ENCODE results near the gene ARSG. TPM values are rescaled to one million over a fixed set of nuclear protein-coding genes. Genes with fewer than 3 reads are reported as not detected.

ARSG gene
- total and polyA plus RNA-seq, 2 donors (not counting 3 experiments of a cell fraction or from before 2014, with no cell fraction given): 3.9 to 7.0 TPM

DNA sequence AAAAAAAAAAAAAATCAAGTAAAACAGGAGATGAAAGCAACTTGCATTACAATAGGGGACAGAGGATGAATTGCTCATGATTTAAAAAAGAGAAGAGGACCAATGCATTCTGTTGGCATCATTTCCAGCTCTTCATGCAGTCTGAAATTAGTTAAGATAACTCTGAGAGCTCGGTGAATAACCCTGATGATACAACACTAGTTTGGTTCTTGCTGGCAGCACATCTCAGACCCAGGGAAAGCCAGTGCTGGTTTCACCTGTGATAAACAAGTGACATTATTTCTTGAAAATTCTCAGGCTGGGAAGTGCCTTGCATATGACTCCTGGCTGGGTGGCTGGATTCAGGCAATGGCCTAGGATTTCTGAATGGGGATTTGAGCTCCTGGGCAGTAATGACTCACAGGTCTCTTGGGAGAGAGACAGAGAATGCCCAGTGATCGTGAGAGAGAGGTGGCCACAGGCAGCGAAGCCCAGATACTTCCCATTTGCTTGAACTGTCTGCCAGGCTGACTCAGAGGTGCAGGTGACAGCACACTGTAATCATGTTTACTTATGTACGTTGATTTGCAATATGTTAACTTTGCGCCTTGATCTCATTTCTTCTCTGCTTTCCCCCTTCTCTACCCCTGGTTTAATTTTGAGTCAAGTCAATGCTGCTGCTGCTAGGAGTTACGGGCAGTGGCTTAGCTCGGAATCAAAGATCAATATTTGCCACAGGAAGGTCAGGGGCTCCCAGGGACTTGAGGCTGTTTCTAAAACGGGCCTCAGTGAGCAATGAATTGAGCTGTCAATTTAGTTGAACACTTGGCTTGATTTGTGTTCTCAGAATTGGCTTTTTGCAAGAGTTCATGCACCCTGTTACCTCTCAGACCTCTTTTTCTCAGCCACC, 27.1 kb downstream of the ARSG start:
- Histone ChIP-seq H2AFZ (ENCODE audit: low read depth, low read length) (no peak overlapping the region), H3K4me2 (ENCODE audit: insufficient read depth, low read length) (no peak overlapping the region), H3K4me3 (replicated peaks in 1 of 3; ENCODE audit: insufficient read depth in 1 of 3, low read depth in 1 of 3, low read length in 3 of 3) (no peak overlapping the region), H4K20me1 (replicated peaks; ENCODE audit: control insufficient read depth, extremely low read depth, insufficient read depth, low read length) (no peaks in the 10 kb centered on the region), H3K27me3 (ENCODE audit: control insufficient read depth in 2 of 2, insufficient read depth in 2 of 2, low read length in 2 of 2) (no peaks in the 10 kb centered on the region), H3K9ac (replicated peaks; ENCODE audit: extremely low read depth, insufficient read depth, low read length) (no peak overlapping the region), H3K9me3 (replicated peaks; ENCODE audit: control insufficient read depth, insufficient read depth, low read length) (no peaks in the 10 kb centered on the region), H3K4me1 (ENCODE audit: control insufficient read depth, extremely low read depth, insufficient read depth, low read length) (no peaks in the 10 kb centered on the region), H3K9me1 (replicated peaks; ENCODE audit: control insufficient read depth, extremely low read depth, insufficient read depth, low read length) (no peaks in the 10 kb centered on the region), H3K36me3 (ENCODE audit: control insufficient read depth in 2 of 2, extremely low read depth in 1 of 2, insufficient read depth in 2 of 2, low read length in 2 of 2) (no peaks in the 10 kb centered on the region), H3K79me2 (ENCODE audit: control insufficient read depth, insufficient read depth, low read length) (no peaks in the 10 kb centered on the region), H3K27ac (ENCODE audit: insufficient read depth, low read depth, low read length) (no peak overlapping the region)
- TF ChIP-seq GATA2 (IDR thresholded peaks at IDR 0.05; ENCODE audit: insufficient read depth, insufficient read length, low read depth, low read length): no peak
- TF ChIP-seq, protein P1, sequence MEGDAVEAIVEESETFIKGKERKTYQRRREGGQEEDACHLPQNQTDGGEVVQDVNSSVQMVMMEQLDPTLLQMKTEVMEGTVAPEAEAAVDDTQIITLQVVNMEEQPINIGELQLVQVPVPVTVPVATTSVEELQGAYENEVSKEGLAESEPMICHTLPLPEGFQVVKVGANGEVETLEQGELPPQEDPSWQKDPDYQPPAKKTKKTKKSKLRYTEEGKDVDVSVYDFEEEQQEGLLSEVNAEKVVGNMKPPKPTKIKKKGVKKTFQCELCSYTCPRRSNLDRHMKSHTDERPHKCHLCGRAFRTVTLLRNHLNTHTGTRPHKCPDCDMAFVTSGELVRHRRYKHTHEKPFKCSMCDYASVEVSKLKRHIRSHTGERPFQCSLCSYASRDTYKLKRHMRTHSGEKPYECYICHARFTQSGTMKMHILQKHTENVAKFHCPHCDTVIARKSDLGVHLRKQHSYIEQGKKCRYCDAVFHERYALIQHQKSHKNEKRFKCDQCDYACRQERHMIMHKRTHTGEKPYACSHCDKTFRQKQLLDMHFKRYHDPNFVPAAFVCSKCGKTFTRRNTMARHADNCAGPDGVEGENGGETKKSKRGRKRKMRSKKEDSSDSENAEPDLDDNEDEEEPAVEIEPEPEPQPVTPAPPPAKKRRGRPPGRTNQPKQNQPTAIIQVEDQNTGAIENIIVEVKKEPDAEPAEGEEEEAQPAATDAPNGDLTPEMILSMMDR (IDR thresholded peaks at IDR 0.05; ENCODE audit: extremely low read depth in 1 of 2, insufficient read depth in 1 of 2, low read depth in 1 of 2, low read length in 2 of 2): no peak
- no peak for TF ChIP-seq FOS (IDR thresholded peaks at IDR 0.05; ENCODE audit: borderline replicate concordance, insufficient read depth, low read length)
- TF ChIP-seq POLR2A (IDR thresholded peaks at IDR 0.05; ENCODE audit: low read depth, low read length): no peak
- no peak for TF ChIP-seq JUN (IDR thresholded peaks at IDR 0.05; ENCODE audit: borderline replicate concordance, insufficient read depth, insufficient read length, low read depth)
- no peak for TF ChIP-seq EZH2 (IDR thresholded peaks at IDR 0.05; ENCODE audit: borderline replicate concordance, low read depth, low read length, severe bottlenecking)
- no peak for TF ChIP-seq POLR2AphosphoS5 (IDR thresholded peaks at IDR 0.05; ENCODE audit: insufficient read depth, low read depth, low read length)
- TF ChIP-seq, protein P2, sequence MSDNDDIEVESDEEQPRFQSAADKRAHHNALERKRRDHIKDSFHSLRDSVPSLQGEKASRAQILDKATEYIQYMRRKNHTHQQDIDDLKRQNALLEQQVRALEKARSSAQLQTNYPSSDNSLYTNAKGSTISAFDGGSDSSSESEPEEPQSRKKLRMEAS (IDR thresholded peaks at IDR 0.05; ENCODE audit: insufficient read depth, insufficient read length): no peak
- dilution Hi-C loops (cut with MboI; ENCODE audit: extremely low pct_ligation_motif_present, low sequenced_read_pairs): no loop called here
- FAIRE-seq: no peak
- POLR2A ChIA-PET: no interaction called here
- intact Hi-C loops (cut with micrococcal nuclease): no loop called here
- CTCF ChIA-PET: interaction anchor here (1.2 to 2.2 kb wide), 5 partner anchors 12 to 80 kb away, joined by 3 to 11 read pairs (median 4); no protein-coding TSS in a partner anchor
- DNase-seq (ENCODE audit: low read depth, low spot score): no peak
- no TSS peak for BruUV-seq (replicated peaks)
